HG03097 (cell line): Measurements from ENCODE around the gene SYT9.

ENCODE experiments used
- ATAC-seq: cut with Tn5 transposase; IDR thresholded peaks from one replicate; pipeline ENCODE4 v1.9.1; 2021; ENCODE audit not compliant: unreplicated experiment, low FRiP score

SYT9 gene

GRCh38 chr11:7251836-7252682 is at the start of gene SYT9:
SYT9 (plus strand) TSS chr11:7251904; CDS start chr11:7252187, 283 bp downstream.
- ATAC-seq: no peak

- no peak for ATAC-seq
Observed at GRCh38 chr11:7202412-7202811, 49.3 kb upstream of the SYT9 start.

- no peak for ATAC-seq
Observed at GRCh38 chr11:7204778-7205177, 46.9 kb upstream of the SYT9 start.

GRCh38 chr11:7208391-7208790 is 43.3 kb upstream of the SYT9 start:
- no peak for ATAC-seq

GRCh38 chr11:7219491-7219890 is 32.2 kb upstream of the SYT9 start:
- no peak for ATAC-seq

GRCh38 chr11:7220636-7221035 is 31.1 kb upstream of the SYT9 start:
- no peak for ATAC-seq

GRCh38 chr11:7222619-7223018 is 29.1 kb upstream of the SYT9 start:
- ATAC-seq: no peak

GRCh38 chr11:7239877-7240276 is 11.8 kb upstream of the SYT9 start:
- ATAC-seq: no peak

GRCh38 chr11:7245341-7245740 is 6.4 kb upstream of the SYT9 start:
- ATAC-seq: no peak

- ATAC-seq: no peak
Observed at GRCh38 chr11:7246179-7246578, 5.5 kb upstream of the SYT9 start.

- ATAC-seq: no peak
Observed at GRCh38 chr11:7250166-7250565, 1.5 kb upstream of the SYT9 start.

GRCh38 chr11:7251487-7251835 is 243 bp upstream of the SYT9 start:
- no peak for ATAC-seq

GRCh38 chr11:7252683-7253213 is 1.0 kb downstream of the SYT9 start:
- no peak for ATAC-seq

- no peak for ATAC-seq
Observed at GRCh38 chr11:7253800-7254199, 2.1 kb downstream of the SYT9 start.

GRCh38 chr11:7254731-7255291 is 3.1 kb downstream of the SYT9 start:
- ATAC-seq: no peak

- ATAC-seq: no peak
Observed at GRCh38 chr11:7256943-7257342, 5.2 kb downstream of the SYT9 start.

GRCh38 chr11:7257724-7258123 is 6.0 kb downstream of the SYT9 start:
- ATAC-seq: no peak

- no peak for ATAC-seq
Observed at GRCh38 chr11:7261578-7261977, 9.9 kb downstream of the SYT9 start.

- no peak for ATAC-seq
Observed at GRCh38 chr11:7262672-7263071, 11.0 kb downstream of the SYT9 start.

GRCh38 chr11:7263842-7264241 is 12.1 kb downstream of the SYT9 start:
- no peak for ATAC-seq

- ATAC-seq: no peak
Observed at GRCh38 chr11:7268758-7269157, 17.1 kb downstream of the SYT9 start.

GRCh38 chr11:7270233-7270865 is 18.6 kb downstream of the SYT9 start:
- ATAC-seq: no peak
